ENCODE measurements around the gene SUCLG2.

Gene SUCLG2

DNA sequence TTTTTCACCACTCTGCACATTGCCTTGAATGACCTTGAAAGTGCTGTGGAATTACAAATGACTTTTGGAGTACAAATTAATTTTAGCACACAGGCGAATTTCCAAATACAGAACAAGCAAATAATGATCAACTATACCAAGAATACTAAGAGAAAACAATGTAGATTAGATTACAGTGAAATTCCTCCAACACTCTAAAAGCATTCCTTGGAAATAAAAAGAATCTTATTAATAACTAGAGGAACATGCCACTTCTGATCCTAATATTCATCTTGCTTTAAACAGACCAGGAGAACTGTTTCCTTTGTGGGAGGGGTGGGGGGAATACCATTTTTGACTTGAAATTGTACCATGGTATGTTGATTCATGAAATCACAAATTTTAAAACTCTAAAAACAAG lies 167.5 kb downstream of the SUCLG2 start:
- no peak overlapping the region for H3K4me3 ChIP-seq (replicated peaks; ENCODE audit: insufficient read depth, low read length)
- TF ChIP-seq, protein P1, sequence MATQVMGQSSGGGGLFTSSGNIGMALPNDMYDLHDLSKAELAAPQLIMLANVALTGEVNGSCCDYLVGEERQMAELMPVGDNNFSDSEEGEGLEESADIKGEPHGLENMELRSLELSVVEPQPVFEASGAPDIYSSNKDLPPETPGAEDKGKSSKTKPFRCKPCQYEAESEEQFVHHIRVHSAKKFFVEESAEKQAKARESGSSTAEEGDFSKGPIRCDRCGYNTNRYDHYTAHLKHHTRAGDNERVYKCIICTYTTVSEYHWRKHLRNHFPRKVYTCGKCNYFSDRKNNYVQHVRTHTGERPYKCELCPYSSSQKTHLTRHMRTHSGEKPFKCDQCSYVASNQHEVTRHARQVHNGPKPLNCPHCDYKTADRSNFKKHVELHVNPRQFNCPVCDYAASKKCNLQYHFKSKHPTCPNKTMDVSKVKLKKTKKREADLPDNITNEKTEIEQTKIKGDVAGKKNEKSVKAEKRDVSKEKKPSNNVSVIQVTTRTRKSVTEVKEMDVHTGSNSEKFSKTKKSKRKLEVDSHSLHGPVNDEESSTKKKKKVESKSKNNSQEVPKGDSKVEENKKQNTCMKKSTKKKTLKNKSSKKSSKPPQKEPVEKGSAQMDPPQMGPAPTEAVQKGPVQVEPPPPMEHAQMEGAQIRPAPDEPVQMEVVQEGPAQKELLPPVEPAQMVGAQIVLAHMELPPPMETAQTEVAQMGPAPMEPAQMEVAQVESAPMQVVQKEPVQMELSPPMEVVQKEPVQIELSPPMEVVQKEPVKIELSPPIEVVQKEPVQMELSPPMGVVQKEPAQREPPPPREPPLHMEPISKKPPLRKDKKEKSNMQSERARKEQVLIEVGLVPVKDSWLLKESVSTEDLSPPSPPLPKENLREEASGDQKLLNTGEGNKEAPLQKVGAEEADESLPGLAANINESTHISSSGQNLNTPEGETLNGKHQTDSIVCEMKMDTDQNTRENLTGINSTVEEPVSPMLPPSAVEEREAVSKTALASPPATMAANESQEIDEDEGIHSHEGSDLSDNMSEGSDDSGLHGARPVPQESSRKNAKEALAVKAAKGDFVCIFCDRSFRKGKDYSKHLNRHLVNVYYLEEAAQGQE (IDR thresholded peaks at IDR 0.05; ENCODE audit: insufficient replicate concordance, low read depth) = no peak
- no peak for TF ChIP-seq SPI1 (IDR thresholded peaks at IDR 0.05; ENCODE audit: borderline replicate concordance, low read depth)
- TF ChIP-seq, protein P2, sequence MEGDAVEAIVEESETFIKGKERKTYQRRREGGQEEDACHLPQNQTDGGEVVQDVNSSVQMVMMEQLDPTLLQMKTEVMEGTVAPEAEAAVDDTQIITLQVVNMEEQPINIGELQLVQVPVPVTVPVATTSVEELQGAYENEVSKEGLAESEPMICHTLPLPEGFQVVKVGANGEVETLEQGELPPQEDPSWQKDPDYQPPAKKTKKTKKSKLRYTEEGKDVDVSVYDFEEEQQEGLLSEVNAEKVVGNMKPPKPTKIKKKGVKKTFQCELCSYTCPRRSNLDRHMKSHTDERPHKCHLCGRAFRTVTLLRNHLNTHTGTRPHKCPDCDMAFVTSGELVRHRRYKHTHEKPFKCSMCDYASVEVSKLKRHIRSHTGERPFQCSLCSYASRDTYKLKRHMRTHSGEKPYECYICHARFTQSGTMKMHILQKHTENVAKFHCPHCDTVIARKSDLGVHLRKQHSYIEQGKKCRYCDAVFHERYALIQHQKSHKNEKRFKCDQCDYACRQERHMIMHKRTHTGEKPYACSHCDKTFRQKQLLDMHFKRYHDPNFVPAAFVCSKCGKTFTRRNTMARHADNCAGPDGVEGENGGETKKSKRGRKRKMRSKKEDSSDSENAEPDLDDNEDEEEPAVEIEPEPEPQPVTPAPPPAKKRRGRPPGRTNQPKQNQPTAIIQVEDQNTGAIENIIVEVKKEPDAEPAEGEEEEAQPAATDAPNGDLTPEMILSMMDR (IDR thresholded peaks at IDR 0.05; ENCODE audit: insufficient read depth, low read length) = no peak
- TF ChIP-seq POLR2AphosphoS5 (IDR thresholded peaks at IDR 0.05; ENCODE audit: low read depth) = no peak
- TF ChIP-seq GABPA (IDR thresholded peaks at IDR 0.05; ENCODE audit: low read depth) = no peak
- no peak overlapping the region for H3K27ac ChIP-seq (replicated peaks)

DNA sequence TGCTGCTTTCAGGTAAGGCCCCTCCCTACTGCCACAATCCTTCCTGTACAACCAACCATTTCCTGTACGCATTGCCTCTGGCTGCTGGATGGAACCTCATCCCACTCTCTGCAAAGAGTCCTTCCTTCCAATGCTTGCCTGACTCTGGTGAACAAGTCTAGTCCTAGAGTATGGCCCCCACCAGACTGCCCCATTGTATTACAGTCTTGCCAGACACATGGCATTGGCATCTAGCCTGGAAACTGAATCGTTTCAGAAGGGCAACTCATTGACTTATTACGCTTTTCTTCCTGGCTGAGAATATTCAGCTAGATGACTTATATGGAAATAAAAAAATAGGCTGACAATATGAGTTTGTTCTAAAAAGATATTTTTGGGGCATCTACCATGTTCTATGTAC lies 170.3 kb downstream of the SUCLG2 start:
- Histone ChIP-seq H3K4me3 (replicated peaks; ENCODE audit: insufficient read depth, low read length) (no peak overlapping the region), H3K27me3 (ENCODE audit: insufficient read depth, poor library complexity, severe bottlenecking) (no peaks in the 10 kb centered on the region), H3K27ac (replicated peaks) (no peak overlapping the region)
- TF ChIP-seq, protein P2 (IDR thresholded peaks at IDR 0.05; ENCODE audit: insufficient read depth, low read length) = no peak
- TF ChIP-seq SPI1 (IDR thresholded peaks at IDR 0.05; ENCODE audit: borderline replicate concordance, low read depth) (no peak), GABPA (IDR thresholded peaks at IDR 0.05; ENCODE audit: low read depth) (no peak), POLR2AphosphoS5 (IDR thresholded peaks at IDR 0.05; ENCODE audit: low read depth) (no peak)
- TF ChIP-seq, protein P1 (IDR thresholded peaks at IDR 0.05; ENCODE audit: insufficient replicate concordance, low read depth) = no peak
- no peak for DNase-seq (ENCODE audit: low read depth in 1 of 2, low spot score in 1 of 2)

More for the DNA sequence above, 167.5 kb downstream of the SUCLG2 start:
- no peaks in the 10 kb centered on the region for H3K27me3 ChIP-seq (ENCODE audit: insufficient read depth, poor library complexity, severe bottlenecking)
- DNase-seq (ENCODE audit: low read depth in 1 of 2, low spot score in 1 of 2) = no peak

DNA sequence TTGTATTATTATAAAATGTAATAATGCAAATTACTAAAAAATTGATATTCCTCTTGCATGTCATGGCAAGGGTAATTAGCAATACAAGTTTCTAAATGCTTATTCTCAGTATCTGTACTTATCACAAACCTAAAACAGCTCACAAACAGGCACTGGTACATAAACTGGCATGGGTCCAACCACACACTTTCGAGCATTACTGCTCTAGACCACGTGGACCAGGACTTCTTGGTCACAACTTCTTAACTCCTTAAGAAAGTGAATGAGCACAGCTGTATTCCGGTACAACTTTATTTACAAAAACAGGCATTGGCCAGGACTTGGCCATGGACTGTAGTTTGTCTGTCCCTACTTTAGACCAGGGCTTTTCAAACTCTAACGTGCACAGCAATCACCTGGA lies 173.3 kb downstream of the SUCLG2 start:
- no peak for DNase-seq (ENCODE audit: low read depth in 1 of 2, low spot score in 1 of 2)
- H3K27me3 ChIP-seq (ENCODE audit: insufficient read depth, poor library complexity, severe bottlenecking) = no peaks in the 10 kb centered on the region
- H3K27ac ChIP-seq (replicated peaks) = no peak overlapping the region
- TF ChIP-seq, protein P1 (IDR thresholded peaks at IDR 0.05; ENCODE audit: insufficient replicate concordance, low read depth) = no peak
- TF ChIP-seq, protein P2 (IDR thresholded peaks at IDR 0.05; ENCODE audit: insufficient read depth, low read length) = no peak
- TF ChIP-seq SPI1 (IDR thresholded peaks at IDR 0.05; ENCODE audit: borderline replicate concordance, low read depth) = no peak
- TF ChIP-seq GABPA (IDR thresholded peaks at IDR 0.05; ENCODE audit: low read depth) = no peak
- no peak for TF ChIP-seq POLR2AphosphoS5 (IDR thresholded peaks at IDR 0.05; ENCODE audit: low read depth)
- no peak overlapping the region for H3K4me3 ChIP-seq (replicated peaks; ENCODE audit: insufficient read depth, low read length)

Measured in HL-60 (cell line).